Measurements from ENCODE around the gene EXOC3L2.

Gene EXOC3L2

DNA sequence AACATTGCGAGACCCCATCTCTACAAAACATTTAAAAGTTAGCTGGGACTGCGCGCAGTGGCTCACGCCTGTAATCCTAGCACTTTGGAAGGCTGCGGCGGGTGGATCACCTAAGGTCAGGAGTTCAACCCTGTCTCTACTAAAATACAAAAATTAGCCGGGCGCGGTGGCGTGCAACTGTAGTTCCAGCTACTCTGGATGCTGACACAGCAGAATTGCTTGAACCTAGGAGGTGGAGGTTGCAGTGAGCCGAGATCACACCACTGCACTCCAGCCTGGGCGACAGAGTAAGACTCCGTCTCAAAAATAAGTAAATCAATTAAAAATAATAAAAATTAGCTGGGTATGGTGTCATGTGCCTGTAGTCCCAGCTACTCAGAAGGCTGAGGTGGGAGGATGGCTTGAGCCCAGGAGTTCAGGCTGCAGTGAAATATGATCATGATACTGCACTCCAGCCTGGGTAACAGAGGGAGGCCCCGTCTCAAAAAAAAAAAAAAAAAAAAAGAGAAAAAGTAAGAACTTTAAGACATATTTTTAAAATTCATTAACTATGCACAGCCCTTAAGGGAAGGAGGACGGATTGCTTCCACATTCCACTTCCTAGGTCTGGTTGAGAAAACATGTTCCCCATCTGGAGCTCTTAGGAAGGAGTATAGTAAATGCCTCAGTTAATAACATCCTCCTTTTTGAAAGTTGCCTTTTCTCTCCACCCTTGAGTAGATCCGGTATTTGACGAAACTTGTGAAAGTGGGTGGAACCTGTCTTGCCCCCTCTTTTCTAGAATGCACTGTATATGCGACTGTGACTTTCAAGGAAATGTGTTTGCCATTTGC lies 26.1 kb downstream of the EXOC3L2 start:
- ChIA-PET CTCF (interaction anchor here (0.7 to 0.8 kb wide), 3 partner anchors 13 to 218 kb away, joined by 3 read pairs; no protein-coding TSS in a partner anchor), POLR2A (interaction anchor here (0.7 kb wide), 1 partner anchor 138 kb away, joined by 6 read pairs; no protein-coding TSS in a partner anchor)
- DNase-seq (ENCODE audit: low read depth, low spot score): no peak
- no peak overlapping the region for H3K4me3 ChIP-seq (ENCODE audit: low read depth, low read length)
- TF ChIP-seq, protein P1, sequence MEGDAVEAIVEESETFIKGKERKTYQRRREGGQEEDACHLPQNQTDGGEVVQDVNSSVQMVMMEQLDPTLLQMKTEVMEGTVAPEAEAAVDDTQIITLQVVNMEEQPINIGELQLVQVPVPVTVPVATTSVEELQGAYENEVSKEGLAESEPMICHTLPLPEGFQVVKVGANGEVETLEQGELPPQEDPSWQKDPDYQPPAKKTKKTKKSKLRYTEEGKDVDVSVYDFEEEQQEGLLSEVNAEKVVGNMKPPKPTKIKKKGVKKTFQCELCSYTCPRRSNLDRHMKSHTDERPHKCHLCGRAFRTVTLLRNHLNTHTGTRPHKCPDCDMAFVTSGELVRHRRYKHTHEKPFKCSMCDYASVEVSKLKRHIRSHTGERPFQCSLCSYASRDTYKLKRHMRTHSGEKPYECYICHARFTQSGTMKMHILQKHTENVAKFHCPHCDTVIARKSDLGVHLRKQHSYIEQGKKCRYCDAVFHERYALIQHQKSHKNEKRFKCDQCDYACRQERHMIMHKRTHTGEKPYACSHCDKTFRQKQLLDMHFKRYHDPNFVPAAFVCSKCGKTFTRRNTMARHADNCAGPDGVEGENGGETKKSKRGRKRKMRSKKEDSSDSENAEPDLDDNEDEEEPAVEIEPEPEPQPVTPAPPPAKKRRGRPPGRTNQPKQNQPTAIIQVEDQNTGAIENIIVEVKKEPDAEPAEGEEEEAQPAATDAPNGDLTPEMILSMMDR (IDR thresholded peaks at IDR 0.05; ENCODE audit: insufficient read depth, low read length, missing control alignments): no peak

DNA sequence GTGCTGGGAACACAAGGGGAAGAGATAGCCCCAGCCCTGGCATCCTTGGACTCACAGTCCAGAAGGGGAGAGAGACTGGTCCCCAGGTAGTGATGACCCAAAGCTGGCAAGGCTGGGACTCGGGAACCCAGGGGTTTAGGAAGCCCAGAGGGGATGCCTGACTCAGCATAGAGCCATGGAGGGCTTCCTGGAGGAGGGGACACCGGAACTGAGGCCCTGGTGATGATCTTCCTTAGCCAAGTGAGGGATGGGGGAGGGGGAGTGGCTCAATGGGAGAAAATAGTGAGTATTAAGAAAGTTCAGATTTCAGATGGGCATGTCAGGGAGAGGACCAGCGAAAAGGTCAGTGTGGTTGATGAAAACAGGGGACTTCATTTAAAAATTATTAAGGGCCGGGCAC lies 26.8 kb downstream of the EXOC3L2 start:
- ChIA-PET POLR2A (interaction anchor here (0.7 kb wide), 1 partner anchor 138 kb away, joined by 6 read pairs; no protein-coding TSS in a partner anchor), CTCF (interaction anchor here (0.8 kb wide), 1 partner anchor 15 kb away, joined by 3 read pairs; no protein-coding TSS in a partner anchor)
- no peak for DNase-seq (ENCODE audit: low read depth, low spot score)
- TF ChIP-seq, protein P1 (IDR thresholded peaks at IDR 0.05; ENCODE audit: insufficient read depth, low read length, missing control alignments): no peak
- no peak overlapping the region for H3K4me3 ChIP-seq (ENCODE audit: low read depth, low read length)

DNA sequence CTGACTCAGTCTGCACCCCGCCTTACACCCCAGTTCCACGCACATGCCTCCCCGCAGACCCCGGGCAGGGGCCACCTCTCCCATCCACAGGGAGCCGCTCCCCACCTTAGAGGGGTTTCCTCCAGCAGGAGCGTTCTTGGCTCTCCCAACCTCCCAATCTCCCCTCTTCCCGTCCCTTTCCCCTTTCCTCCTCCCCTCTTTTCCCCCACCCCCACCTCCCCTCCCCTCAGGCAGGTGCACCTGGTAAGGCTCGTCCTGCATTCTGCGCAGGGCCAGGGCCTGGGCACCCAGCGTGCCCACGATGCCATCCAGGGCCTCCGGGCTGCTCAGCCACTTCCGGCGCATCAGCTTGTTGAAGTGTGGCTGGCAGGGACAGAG lies 27.3 kb downstream of the EXOC3L2 start:
- H3K4me3 ChIP-seq (ENCODE audit: low read depth, low read length): no peak overlapping the region
- ChIA-PET CTCF (no interaction called here), POLR2A (no interaction called here)
- TF ChIP-seq, protein P1 (IDR thresholded peaks at IDR 0.05; ENCODE audit: insufficient read depth, low read length, missing control alignments): no peak
- DNase-seq (ENCODE audit: low read depth, low spot score): no peak

DNA sequence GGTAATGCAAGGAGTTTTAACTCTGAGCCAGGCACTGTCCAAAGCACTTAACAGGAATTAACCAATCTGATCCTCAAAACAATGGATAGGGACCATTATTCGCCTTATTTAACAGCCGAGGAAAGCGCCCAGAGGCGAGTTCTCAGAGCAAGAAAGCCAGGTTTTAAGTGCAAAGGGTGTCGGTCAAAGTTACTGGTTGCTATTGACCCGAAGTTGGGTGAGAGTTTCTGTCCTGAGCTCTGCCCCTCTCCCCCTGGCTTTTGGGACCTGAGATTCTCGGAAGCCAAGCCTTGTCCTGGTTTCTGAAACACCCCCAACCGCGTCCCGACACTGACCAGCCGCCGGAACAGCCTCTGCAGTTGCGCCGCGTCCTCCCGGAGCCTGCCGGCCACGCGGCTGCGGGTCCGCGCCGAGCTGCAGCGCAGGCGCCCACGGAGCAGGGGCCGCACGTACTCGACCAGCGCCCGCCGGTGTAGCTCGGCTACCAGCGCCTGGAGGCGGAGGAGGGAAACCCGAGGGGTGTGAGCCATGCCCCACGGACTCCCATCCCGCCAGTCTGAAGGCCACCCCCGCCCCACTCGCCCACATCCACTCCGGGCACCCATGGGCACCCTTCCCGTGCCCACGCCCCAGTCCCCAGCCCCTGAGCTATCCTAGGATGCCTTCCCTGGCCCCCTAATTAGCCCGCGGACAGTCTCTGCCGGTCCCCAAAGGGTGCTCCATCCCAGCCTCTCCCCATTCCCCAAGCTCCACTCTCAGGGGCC lies 27.8 kb downstream of the EXOC3L2 start:
- TF ChIP-seq, protein P1 (IDR thresholded peaks at IDR 0.05; ENCODE audit: insufficient read depth, low read length, missing control alignments): no peak
- no peak overlapping the region for H3K4me3 ChIP-seq (ENCODE audit: low read depth, low read length)
- ChIA-PET CTCF (no interaction called here), POLR2A (interaction anchor here (0.6 kb wide), 1 partner anchor 23 kb away, joined by 3 read pairs; no protein-coding TSS in a partner anchor)
- DNase-seq (ENCODE audit: low read depth, low spot score): no peak

DNA sequence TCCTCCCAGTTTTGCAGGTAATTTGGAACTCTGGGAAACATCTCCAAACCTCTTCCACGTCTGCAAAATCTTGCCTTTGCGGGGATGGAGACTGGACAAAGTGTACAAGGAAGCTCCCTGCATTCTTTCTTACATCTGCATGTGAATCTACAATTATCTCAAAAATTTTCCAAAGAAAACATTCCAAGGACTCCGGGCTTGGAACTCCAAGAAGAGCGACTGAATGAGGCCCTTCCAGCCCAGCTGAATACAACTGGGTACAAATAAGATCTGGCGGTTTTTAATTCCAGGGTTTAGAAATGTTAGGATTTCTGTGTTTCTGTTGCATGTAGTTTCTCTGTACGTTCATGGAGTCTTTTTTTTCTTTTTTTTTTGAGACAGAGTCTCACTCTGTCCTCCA lies 28.5 kb downstream of the EXOC3L2 start:
- CTCF ChIA-PET: interaction anchor here (0.6 to 0.8 kb wide), 2 partner anchors 123 to 435 kb away, joined by 3 to 4 read pairs; no protein-coding TSS in a partner anchor
- H3K4me3 ChIP-seq (ENCODE audit: low read depth, low read length): no peak overlapping the region
- TF ChIP-seq, protein P1 (IDR thresholded peaks at IDR 0.05; ENCODE audit: insufficient read depth, low read length, missing control alignments): no peak
- DNase-seq (ENCODE audit: low read depth, low spot score): no peak
- POLR2A ChIA-PET: no interaction called here
